ENCODE results near the gene RUFY2. TPM values are rescaled to one million over a fixed set of nuclear protein-coding genes. Genes with fewer than 3 reads are reported as not detected.

RUFY2 gene
- total and polyA plus RNA-seq, 11 donors: 3.2 to 11.8 (median 8.6) TPM

DNA sequence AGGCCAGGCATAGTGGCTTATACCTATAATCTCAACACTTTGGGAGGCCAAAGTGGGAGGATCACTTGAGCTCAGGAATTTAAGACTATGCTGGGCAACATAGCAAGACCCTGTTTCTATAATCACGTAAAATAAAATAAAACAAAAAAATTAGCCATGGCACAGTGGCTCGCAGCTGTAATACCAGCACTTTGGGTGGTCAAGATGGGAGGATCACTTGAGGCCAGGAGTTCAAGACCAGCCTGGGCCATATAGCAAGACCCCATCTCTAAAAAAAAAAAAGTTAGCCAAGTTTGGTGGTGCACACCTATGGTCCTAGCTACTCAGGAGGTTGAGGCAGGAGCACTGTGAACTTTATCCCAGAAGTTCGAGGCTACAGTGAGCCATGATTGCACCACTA lies 33.8 kb upstream of the RUFY2 start:
- Histone ChIP-seq H3K4me3 (no peak overlapping the region), H3K9me3 (no peaks in the 10 kb centered on the region), H3K36me3 (peaks cover 0 to 10% (median 0%) of the 10 kb centered on the region in 9 donors), H3K4me1 (peaks cover 0 to 3% (median 0%) of the 10 kb centered on the region in 12 donors), H3K27me3 (no peaks in the 10 kb centered on the region), H3K27ac (no peak overlapping the region)
- no peak for DNase-seq
- no peak for ATAC-seq
- intact Hi-C loops (cut with DNase I): no loop called here
- TF ChIP-seq POLR2A (IDR thresholded peaks at IDR 0.05): no peak
- no peak for TF ChIP-seq CTCF (IDR thresholded peaks at IDR 0.05)
- WGBS, 4 donors: 91 to 100% (median 96%) methylated on average over 3 of the region's 3 CpGs

- ATAC-seq (no peak), DNase-seq (no peak)
- Histone ChIP-seq H3K27ac (no peak overlapping the region), H3K4me3 (no peak overlapping the region), H3K27me3 (no peaks in the 10 kb centered on the region), H3K9me3 (no peaks in the 10 kb centered on the region), H3K36me3 (peaks cover 0 to 15% (median 0%) of the 10 kb centered on the region in 9 donors), H3K4me1 (peaks cover 0 to 5% (median 0%) of the 10 kb centered on the region in 12 donors)
- TF ChIP-seq POLR2A (IDR thresholded peaks at IDR 0.05): no peak
- no peak for TF ChIP-seq CTCF (IDR thresholded peaks at IDR 0.05)
- intact Hi-C loops (cut with DNase I): no loop called here
These were observed 28.7 kb upstream of the RUFY2 start for GRCh38 chr10:68435803-68436202.

GRCh38 chr10:68434657-68435056 lies 27.6 kb upstream of the RUFY2 start:
- H3K4me1 ChIP-seq: peaks cover 0 to 5% (median 0%) of the 10 kb centered on the region in 12 donors
- H3K9me3 ChIP-seq: no peaks in the 10 kb centered on the region
- H3K27ac ChIP-seq: no peak overlapping the region
- no peaks in the 10 kb centered on the region for H3K27me3 ChIP-seq
- DNase-seq (no peak), ATAC-seq (no peak)
- TF ChIP-seq POLR2A (IDR thresholded peaks at IDR 0.05) (no peak), CTCF (IDR thresholded peaks at IDR 0.05) (no peak)
- intact Hi-C loops (cut with DNase I): no loop called here
- WGBS, 4 donors: 93 to 98% (median 96%) methylated on average over 4 of the region's 4 CpGs
- H3K36me3 ChIP-seq: peaks cover 0 to 15% (median 0%) of the 10 kb centered on the region in 9 donors
- no peak overlapping the region for H3K4me3 ChIP-seq

DNA sequence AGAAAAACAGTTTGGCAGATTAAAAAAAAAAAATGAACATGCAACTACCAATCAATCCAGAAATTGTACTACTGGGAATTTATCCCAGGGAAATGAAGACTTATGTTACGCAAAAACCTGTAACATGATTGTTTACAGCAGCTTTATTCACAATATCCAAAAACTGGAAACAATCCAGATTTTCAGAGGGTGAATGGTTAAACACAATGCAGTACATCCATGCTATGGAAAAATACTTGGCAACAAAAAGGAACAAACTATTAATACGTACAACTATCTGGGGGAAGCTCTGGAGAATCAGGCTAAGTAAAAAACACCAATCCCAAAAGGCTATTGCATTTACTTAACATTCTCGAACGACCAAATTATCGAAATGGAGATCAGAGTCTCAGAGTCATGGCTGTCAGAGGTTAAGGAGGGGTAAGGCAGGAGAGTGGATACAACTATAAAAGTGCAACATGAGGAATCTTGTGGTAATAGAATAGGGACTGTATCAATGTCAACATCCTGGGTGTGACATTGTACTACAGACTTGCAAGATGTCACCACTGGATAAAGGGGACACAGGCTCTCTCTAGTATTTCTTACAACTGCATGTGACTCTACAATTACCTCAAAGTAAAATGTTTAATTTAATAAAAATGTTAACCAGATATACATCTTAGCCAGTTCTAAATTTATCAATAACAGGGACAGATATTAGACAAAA lies 21.5 kb upstream of the RUFY2 start:
- DNase-seq (no peak), ATAC-seq (no peak)
- Histone ChIP-seq H3K9me3 (no peaks in the 10 kb centered on the region), H3K36me3 (peaks cover 0 to 7% (median 0%) of the 10 kb centered on the region in 9 donors), H3K4me1 (no peaks in the 10 kb centered on the region), H3K27me3 (no peaks in the 10 kb centered on the region), H3K4me3 (no peak overlapping the region), H3K27ac (no peak overlapping the region)
- WGBS, 4 donors: 83 to 88% (median 86%) methylated on average over 5 of the region's 5 CpGs
- intact Hi-C loops (cut with DNase I): no loop called here
- TF ChIP-seq POLR2A (IDR thresholded peaks at IDR 0.05): no peak
- no peak for TF ChIP-seq CTCF (IDR thresholded peaks at IDR 0.05)

Measured in heart left ventricle (tissue), 16 donors.